HG03354 (cell line): ENCODE results near the gene PACS1.
"Not testable (repeated sequence)": the region's sequence is repeated elsewhere in the genome, so short reads cannot be mapped to it uniquely, and the experiment has no call there.

Source experiments
- ATAC-seq: cut with Tn5 transposase; IDR thresholded peaks from one replicate; pipeline ENCODE4 v1.9.1; 2021; ENCODE audit warnings: mild to moderate bottlenecking; ENCODE audit not compliant: unreplicated experiment, poor library complexity, severe bottlenecking

PACS1 gene

DNA sequence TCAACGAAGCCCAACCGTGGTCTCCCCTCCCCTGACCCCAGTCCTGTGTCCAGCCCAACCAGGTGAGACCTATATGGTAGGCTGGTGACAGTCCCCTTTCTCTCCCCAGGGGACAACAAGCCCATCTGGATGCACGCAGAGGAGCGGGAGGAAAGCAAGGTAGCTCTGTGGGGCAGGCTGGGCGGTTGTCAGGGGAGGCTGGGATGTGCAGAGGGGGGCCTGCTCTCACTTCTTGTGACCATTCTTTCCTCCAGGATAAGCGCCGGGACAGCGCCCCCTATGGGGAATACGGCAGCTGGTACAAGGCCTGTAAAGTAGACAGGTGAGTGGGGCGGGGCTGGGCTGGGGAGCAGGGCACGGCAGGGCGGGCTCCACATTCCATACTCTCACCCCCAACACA is 194.8 kb downstream of the PACS1 start:
- no peak for ATAC-seq

DNA sequence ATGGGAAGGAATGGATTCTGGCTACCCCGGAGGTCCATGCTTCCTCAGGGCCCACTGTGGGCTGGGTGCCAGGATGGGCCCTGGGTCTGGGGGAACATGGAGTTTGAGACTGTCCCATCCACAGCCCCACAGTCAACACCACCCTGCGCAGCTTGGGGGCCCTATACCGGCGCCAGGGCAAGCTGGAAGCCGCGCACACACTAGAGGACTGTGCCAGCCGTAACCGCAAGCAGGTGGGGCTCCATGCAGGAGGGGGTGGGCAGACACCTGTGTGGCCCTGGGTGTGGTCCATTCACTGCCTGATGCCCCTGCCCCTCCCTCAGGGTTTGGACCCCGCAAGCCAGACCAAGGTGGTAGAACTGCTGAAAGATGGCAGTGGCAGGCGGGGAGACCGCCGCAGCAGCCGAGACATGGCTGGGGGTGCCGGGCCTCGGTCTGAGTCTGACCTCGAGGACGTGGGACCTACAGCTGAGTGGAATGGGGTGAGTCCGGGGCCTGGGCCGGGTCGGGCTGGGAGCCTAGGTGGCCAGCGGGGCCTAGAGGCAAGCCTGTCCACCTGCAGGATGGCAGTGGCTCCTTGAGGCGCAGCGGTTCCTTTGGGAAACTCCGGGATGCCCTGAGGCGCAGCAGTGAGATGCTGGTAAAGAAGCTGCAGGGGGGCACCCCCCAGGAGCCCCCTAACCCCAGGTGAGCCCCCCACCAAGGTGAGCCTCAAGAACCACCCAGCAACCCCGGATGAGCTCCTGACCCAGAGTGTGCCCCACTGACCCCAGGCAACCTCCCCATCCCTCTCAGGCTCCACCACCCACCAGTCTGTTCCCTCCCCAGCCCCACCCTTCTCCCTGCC is 195.7 kb downstream of the PACS1 start:
- ATAC-seq, result no peak

DNA sequence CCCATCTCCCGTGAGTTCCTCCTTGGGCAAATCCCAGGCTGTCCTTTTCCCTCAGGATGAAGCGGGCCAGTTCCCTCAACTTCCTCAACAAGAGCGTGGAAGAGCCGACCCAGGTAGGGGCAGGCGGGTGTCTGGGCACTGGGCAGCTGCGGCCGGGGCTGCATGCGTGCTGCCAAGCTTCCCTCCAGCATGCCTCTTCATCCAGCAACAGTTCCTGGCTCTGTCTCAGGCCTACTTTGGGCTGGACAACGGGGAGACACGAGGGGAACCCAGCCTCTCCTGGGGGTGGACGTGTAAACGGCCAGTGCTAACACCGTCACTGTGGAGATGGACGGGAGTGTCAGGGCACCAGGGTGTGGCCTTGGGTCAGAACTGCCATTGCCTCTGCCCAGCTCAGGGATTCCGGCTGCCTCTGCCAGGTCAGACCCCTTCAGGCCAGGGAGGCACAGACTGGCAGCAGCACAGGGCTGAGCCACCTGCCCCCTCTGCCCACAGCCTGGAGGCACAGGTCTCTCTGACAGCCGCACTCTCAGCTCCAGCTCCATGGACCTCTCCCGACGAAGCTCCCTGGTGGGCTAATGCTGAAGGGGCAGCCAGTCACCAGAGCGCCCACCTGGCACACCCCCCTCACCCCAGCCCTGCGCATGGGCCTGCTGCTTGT is 196.4 kb downstream of the PACS1 start:
- no peak for ATAC-seq

DNA sequence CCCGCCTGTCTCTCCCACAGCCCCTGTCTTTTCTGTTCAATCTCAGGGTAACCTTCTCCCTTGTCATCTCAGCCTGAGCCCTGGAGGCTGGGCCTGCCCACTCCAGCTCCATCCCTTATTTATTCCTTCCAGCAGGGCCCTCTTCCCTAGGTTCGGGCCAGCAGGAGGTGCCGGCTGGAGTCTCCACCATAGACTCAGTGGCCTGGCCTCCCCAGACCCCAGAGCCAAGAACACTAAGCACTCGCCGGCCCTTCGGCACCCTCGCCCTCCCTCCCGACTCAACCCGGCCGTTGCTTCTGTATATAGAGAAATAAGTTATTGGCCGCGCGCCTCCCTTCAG is 196.9 kb downstream of the PACS1 start:
- no peak for ATAC-seq

DNA sequence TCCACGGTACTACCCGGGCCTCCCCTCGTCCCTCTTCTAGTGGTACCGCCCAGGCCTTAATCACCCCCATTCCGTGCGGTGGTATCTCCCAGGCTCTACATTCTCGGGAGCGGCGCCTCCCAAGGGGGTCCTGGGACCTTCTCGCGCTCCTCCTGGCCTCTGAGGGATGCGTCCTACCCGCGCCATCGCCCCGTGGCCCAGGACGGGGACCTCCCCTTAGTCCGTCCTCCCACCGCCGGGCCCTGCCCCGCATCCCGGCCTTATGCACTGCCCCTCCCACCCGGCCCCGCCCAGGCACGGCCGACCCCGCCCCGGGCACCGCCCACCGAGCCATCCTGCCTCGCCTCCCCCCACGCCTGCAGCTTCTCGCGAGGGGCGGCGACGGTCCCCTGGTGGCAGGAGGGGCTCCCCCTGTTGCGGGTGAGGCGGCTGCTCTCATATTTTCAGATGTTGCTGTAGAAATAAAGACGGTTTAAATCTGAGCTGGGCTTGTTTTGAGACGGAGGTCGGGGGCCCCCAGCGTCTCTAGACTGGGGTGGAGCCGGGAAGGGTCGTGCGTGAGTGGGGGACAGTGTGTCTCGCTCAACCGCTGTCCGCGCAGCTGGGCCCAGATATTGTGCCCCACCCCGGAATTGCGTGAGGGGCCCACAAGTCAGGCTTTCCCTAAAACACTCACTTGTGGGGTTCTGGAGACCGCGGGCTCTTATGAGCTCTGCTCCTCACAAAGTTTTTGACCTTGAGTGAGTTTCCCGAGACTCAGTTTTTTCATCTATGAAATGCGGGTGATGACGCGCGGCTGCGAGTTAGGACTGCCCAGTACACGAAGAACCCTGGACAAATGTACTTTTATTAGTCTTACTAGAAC is 197.5 kb downstream of the PACS1 start:
- peak; percentile 40 for ATAC-seq

DNA sequence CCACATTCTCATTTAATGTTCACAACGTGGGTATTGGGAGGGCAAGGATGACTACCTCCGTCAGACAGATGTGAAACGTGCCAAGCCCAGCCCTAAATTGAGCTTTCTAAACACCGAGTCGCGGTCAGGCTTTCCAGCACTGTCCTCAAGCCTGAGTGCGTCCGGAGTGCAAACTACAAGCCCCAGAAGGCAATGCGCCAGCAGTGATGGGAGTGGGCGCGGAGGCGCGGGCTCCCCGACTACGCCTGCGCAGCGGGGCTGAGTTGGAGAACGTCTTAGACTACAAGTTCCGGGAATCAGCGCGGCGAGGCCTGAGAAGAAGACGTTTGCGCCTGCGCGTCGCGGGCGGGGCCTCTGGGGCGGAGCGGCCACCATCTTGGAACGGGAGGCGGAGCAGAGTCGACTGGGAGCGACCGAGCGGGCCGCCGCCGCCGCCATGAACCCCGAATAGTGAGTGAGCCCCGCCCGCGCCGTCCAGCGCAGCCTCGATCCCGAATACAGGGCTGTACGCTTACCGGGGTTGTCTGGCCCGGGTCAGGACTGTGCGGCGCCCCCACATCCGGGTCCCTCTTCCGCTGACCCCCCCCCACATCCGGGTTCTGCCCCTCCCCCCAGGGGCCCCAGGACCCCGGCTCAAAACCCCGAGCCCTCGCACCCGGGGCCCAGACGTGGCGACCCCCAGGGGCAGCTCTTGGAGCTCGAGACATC is 198.3 kb downstream of the PACS1 start, which contains the start of gene RAB1B:
TSS of gene RAB1B (plus strand) at position 396 of the 708 bp plus-strand sequence. CDS start at position 437, 41 bp downstream.
- peak; percentile 81 for ATAC-seq

DNA sequence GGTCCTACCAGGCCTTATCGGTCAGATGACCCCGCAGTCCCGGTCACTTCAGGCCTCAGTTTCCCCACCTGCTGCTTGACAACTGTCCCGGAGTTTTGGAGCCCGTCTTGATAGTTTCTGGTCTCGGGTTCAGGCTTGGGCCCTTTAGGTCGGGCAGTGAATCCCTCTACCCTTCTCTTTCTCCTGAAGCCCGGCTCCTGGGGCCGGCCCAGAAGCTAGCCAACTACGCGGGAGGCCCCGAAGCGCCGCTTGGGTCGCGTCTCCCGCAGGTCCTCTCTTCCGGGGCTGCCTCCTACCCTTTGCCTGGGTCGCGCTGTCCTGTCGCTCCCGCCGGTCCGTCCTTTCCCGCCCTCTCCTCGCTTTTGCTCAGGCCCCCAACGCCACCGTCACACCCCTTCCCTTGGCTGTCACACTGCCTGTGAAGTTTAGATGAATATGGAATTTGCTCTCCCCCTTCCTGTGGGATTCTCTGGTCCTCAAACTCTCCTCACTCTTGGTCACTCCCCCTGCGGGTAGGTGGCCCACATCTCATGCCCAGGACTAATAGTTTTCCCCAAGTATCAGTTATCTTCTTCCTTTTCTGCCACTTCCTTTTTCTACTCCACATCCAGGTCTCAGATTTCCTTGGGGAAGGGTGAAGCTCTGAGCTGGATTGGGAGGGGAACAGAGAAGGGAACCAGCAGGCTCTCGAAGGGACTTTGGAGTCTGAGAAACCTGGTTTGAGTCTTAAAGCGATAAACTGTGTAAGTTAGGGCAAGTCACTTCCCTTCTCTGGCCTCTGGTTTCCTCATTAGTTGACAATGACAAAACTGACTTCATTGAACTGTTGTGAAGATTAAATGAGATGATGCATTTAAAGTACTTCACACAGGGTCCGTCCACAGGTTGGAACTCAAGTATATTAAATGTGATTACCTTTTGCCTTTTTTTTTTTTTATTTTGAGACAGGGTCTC is 199.2 kb downstream of the PACS1 start:
- ATAC-seq, result no peak

DNA sequence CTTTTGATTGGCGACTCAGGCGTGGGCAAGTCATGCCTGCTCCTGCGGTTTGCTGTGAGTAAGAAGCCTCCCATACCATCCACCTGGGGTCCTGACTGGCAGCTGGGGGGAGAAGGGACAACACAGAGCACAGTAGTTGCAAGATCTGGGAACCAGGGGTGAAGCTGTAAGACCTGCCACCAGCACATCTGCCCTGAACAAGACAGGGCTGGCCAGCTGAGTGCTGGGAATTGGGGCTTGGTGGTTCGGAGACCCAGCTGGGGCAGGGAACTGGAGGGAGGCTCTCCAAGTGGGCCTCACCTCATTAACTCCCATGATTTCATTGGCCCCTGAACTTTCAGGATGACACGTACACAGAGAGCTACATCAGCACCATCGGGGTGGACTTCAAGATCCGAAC is 201.7 kb downstream of the PACS1 start:
- ATAC-seq, result no peak

DNA sequence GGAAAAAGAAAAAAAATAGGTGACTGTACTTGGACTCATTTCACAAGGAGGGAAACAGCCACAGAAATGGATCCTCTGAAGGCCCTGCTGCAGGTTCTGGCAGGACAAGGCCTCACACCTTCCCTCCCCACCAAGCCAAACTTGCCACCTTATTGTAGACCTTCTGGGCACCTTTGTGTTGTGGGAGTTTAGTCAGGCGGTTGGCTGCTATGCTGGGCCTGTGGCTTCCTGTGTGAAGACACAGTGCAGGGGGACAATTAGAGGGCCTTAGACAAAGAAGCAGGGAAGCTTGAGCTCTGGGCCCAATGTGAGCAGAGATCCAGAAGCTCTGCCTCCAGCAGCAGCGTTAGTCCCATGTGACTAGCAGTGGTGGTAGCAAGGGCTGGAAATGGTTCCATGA is 202.5 kb downstream of the PACS1 start:
- no peak for ATAC-seq

DNA sequence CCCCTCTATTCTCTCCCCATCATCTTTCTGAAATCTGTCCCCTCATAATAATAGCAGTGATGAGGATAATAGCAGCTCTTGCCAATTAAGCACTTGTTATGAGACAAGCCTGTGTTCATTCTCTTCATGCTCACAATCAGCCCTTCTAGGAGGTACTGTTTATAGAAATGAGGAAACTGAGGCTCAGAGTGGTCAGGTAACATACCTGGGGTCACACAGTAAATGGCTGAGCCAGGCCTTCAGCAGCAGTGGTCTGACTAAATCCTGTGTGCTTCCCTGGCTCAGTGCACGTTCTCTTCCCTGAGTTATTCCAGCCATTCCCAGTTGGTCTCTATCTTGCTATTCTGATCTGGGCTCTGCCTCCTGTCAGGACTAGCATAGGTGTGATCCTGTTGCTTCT is 204.1 kb downstream of the PACS1 start:
- ATAC-seq, result no peak

DNA sequence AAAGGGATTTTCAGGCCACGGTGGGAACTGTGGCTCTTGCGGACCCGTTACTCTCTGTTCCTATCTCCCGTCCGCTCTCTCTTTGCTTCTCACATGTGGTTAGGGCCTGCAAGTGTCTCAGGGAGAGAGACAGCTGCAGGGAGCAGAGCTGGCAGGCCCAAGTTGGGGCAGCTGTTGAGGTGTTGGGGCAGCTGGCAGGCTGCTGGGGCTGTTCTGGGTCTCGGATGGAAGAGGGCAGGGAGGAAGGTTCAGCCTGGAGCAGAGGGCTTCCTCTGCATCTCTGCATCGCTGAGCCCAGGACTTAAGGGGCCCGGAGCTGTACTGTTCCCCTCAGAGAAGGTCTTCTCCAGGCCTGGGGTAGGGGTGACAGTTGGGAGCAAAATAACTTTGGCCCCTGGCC is 205.3 kb downstream of the PACS1 start:
- no peak for ATAC-seq

DNA sequence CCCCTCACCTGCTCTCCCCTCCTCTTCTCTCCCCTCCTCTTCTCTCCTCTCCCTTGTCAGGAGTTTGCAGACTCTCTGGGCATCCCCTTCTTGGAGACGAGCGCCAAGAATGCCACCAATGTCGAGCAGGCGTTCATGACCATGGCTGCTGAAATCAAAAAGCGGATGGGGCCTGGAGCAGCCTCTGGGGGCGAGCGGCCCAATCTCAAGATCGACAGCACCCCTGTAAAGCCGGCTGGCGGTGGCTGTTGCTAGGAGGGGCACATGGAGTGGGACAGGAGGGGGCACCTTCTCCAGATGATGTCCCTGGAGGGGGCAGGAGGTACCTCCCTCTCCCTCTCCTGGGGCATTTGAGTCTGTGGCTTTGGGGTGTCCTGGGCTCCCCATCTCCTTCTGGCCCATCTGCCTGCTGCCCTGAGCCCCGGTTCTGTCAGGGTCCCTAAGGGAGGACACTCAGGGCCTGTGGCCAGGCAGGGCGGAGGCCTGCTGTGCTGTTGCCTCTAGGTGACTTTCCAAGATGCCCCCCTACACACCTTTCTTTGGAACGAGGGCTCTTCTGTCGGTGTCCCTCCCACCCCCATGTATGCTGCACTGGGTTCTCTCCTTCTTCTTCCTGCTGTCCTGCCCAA is 206.0 kb downstream of the PACS1 start:
- no peak for ATAC-seq

DNA sequence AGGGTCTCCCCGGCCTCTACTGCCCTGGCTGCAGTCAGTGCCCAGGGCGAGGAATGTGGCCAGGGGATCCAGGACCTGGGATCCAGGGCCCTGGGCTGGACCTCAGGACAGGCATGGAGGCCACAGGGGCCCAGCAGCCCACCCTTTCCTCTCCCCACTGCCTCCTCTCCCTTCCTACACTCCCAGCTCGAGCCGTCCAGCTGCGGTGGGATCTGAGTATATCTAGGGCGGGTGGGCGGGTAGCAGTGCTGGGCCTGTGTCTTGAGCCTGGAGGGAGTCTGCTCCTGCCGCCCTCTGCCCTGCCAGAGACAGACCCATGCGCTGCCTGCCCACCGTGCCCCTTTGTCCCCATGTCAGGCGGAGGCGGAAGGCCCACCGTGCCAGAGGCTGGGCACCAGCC is 206.5 kb downstream of the PACS1 start:
- not testable (repeated sequence) for ATAC-seq

DNA sequence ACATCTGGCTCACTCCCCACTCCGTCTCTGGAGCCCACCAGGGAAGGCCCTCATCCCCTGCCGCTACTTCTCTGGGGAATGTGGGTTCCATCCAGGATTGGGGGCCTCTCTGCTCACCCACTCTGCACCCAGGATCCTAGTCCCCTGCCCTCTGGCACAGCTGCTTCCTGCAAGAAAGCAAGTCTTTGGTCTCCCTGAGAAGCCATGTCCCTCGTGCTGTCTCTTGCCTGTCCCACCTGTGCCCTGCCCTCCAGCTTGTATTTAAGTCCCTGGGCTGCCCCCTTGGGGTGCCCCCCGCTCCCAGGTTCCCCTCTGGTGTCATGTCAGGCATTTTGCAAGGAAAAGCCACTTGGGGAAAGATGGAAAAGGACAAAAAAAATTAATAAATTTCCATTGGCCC is 207.0 kb downstream of the PACS1 start:
- not testable (repeated sequence) for ATAC-seq

DNA sequence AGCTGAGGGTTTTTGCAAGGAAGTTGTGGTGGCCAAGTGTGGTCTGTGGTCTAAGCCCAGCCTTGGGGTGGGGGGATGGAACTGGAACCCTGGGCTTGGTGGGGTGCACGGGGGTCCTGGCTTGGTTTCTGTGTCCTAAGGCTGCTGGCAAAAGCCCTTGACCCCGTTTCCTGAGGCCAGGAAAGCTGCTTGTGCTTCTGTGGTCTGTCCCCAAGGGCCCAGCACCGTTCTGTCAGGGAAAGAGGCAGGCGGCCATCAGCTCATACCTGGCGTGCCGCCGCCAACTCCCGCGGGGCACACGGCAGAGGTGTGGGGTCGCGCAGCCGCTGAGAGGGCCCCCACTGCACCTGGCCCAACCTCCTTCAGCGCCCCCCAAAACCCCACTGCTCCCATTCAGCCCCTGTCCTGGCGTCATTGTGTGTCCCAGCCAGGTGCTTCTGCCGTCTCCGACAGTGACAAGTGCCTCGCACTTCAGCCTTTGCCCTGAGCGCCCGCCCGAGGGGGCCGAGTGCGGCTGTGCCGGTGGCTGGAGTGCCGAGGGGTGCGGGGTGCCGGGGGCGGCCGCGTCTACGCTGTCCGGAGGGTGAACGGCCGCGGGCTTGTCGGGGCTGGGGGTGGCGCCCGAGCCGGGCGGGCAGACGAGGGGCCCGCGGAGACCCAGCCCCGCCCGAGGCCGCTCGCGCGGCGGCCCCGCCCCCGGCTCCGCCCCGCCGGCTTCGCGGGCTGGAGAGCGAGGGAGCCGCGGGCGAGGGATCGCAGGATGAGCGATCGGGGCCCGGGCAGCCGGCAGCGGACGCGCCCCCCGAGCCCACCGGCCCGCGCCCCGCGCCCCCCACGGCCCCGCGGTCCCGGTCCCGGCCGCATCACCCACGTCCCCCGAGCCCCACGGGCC is 207.6 kb downstream of the PACS1 start, which contains the start of gene CNIH2:
TSS of gene CNIH2 (plus strand) at position 705 of the 892 bp plus-strand sequence. CDS start 282 bp downstream, outside the sequence.
- no peak for ATAC-seq

DNA sequence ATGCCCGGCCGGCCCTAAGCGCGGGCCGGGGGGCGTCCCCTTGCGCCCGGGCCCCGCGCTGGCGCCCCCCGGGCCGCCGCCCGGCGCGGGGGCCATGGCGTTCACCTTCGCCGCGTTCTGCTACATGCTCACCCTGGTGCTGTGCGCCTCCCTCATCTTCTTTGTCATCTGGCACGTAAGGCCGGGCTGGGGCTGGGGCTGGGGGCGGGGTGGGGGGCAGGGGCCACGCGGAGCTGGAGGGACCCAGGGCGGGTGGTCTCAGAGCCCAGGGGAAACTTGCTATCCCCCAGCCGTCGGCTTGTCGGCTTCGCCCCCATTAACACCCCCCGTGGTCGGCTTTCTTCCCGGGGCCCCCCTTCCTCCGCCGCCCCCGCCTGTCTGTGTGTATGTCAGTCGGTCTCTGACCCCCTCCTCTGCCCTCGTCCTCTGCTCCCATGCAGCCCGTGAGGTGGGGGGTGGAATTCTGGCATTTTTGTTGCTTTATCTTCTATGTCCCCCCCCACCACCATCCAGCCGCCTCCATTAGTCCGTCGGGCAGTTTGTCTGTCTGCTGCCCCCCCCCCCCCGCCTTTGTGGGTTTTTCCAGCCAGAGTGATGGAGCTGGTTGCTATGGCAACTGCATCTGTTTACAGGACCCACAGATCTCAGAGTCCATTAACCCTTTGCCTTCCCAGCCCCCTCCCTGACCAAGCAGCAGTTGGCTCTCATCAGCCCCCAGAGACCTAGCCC is 208.5 kb downstream of the PACS1 start:
- no peak for ATAC-seq
